Mesothelial cell of epicardium (in vitro differentiated cells): Measurements from ENCODE around the gene LATS2. TPM values are rescaled to one million over a fixed set of nuclear protein-coding genes. Genes with fewer than 3 reads are reported as not detected.

ENCODE experiments used
- DNase-seq, 2 experiments: peaks; one replicate each; pipeline ENCODE4 v3.0.0; 2021; ENCODE audit warnings: low spot score in 2 of 2; ENCODE audit not compliant: unreplicated experiment in 2 of 2
- H3K27ac Mint-ChIP-seq: 2 replicates; pipeline ENCODE4 v1.8.0; 2021; ENCODE audit warnings: mixed read lengths
- H3K27me3 Mint-ChIP-seq: 2 replicates; pipeline ENCODE4 v1.8.0; 2021; ENCODE audit warnings: low read depth, mixed read lengths
- H3K36me3 Mint-ChIP-seq: 2 replicates; pipeline ENCODE4 v1.8.0; 2021; ENCODE audit warnings: mixed read lengths
- H3K4me1 Mint-ChIP-seq: 2 replicates; pipeline ENCODE4 v1.8.0; 2021; ENCODE audit warnings: mixed read lengths
- H3K4me3 Mint-ChIP-seq: 2 replicates; pipeline ENCODE4 v1.8.0; 2021; ENCODE audit warnings: mild to moderate bottlenecking, moderate library complexity, mixed read lengths
- H3K9me3 Mint-ChIP-seq: 2 replicates; pipeline ENCODE4 v1.8.0; 2021; ENCODE audit warnings: mixed read lengths
- CTCF ChIP-seq: fragments of 200-600 bp; sonication (generic); IDR thresholded peaks from one replicate; pipeline ENCODE4 v1.5.0; 2021; ENCODE audit warnings: antibody characterized with exemption; ENCODE audit not compliant: unreplicated experiment
- total RNA-seq: library from RNA; stranded (reverse); gene quantifications from 3 replicates; pipeline ENCODE4 v1.2.1, GENCODE V29; 2021

Gene LATS2
- total RNA-seq, 1 donor from 2014 or later: 30.2 TPM

GRCh38 chr13:20993661-20994440 is 67.5 kb downstream of the LATS2 start:
- H3K27ac Mint-ChIP-seq: peak overlapping the region; percentile 6
- DNase-seq: no peak
- TF ChIP-seq CTCF: no peak
- H3K4me3 Mint-ChIP-seq: no peak overlapping the region
- H3K4me1 Mint-ChIP-seq: peaks cover 13% of the 10 kb centered on the region
- H3K9me3 Mint-ChIP-seq: no peaks in the 10 kb centered on the region
- H3K27me3 Mint-ChIP-seq: no peaks in the 10 kb centered on the region
- H3K36me3 Mint-ChIP-seq: peaks cover 24% of the 10 kb centered on the region

- H3K36me3 Mint-ChIP-seq: peaks cover 24% of the 10 kb centered on the region
- H3K27ac Mint-ChIP-seq: peak overlapping the region; percentile 6
- TF ChIP-seq CTCF: no peak
Observed at GRCh38 chr13:20993211-20993610, 68.2 kb downstream of the LATS2 start.

GRCh38 chr13:20991741-20992520 is 69.5 kb downstream of the LATS2 start:
- Mint-ChIP-seq H3K4me1 (peaks cover 4% of the 10 kb centered on the region), H3K9me3 (no peaks in the 10 kb centered on the region), H3K36me3 (peaks cover 31% of the 10 kb centered on the region), H3K4me3 (no peak overlapping the region), H3K27me3 (no peaks in the 10 kb centered on the region), H3K27ac (peak overlapping the region; percentile 64)
- no peak for DNase-seq
- no peak for TF ChIP-seq CTCF

More at GRCh38 chr13:20993211-20993610, 68.2 kb downstream of the LATS2 start:
- H3K4me1 Mint-ChIP-seq: peaks cover 13% of the 10 kb centered on the region
- no peak for DNase-seq
- H3K4me3 Mint-ChIP-seq: no peak overlapping the region
- no peaks in the 10 kb centered on the region for H3K9me3 Mint-ChIP-seq
- no peaks in the 10 kb centered on the region for H3K27me3 Mint-ChIP-seq

- Mint-ChIP-seq H3K36me3 (peaks cover 38% of the 10 kb centered on the region), H3K27me3 (no peaks in the 10 kb centered on the region), H3K4me1 (peaks cover 4% of the 10 kb centered on the region), H3K27ac (peak overlapping the region; percentile 64), H3K9me3 (no peaks in the 10 kb centered on the region), H3K4me3 (no peak overlapping the region)
- TF ChIP-seq CTCF: no peak
- DNase-seq: no peak
Observed at GRCh38 chr13:20990910-20991525, 70.4 kb downstream of the LATS2 start.

- H3K36me3 Mint-ChIP-seq: peaks cover 45% of the 10 kb centered on the region
- TF ChIP-seq CTCF: no peak
Observed at GRCh38 chr13:20989656-20990321, 71.6 kb downstream of the LATS2 start.

More at GRCh38 chr13:20989656-20990321, 71.6 kb downstream of the LATS2 start:
- H3K4me1 Mint-ChIP-seq: no peaks in the 10 kb centered on the region
- H3K27ac Mint-ChIP-seq: no peak overlapping the region
- H3K4me3 Mint-ChIP-seq: no peak overlapping the region
- H3K9me3 Mint-ChIP-seq: no peaks in the 10 kb centered on the region
- no peaks in the 10 kb centered on the region for H3K27me3 Mint-ChIP-seq
- DNase-seq: no peak
